HG02973 (cell line): Measurements from ENCODE around the gene LAMP1.
"Not testable (repeated sequence)": the region's sequence is repeated elsewhere in the genome, so short reads cannot be mapped to it uniquely, and the experiment has no call there.

Experiments
- ATAC-seq: cut with Tn5 transposase; IDR thresholded peaks from one replicate; pipeline ENCODE4 v1.9.1; 2021; ENCODE audit warnings: moderate library complexity; ENCODE audit not compliant: unreplicated experiment

Gene LAMP1

GRCh38 chr13:113296823-113297369 lies at the start of gene LAMP1:
Gene LAMP1, plus strand, starts transcription at chr13:113297239. Its CDS starts 196 bp downstream, at chr13:113297435.
- ATAC-seq, result peak; percentile 67

GRCh38 chr13:113252516-113253095 lies 44.4 kb upstream of the LAMP1 start:
- ATAC-seq, result no peak

GRCh38 chr13:113257908-113258307 lies 39.1 kb upstream of the LAMP1 start:
- ATAC-seq, result not testable (repeated sequence)

- no peak for ATAC-seq
These were observed 38.6 kb upstream of the LAMP1 start for GRCh38 chr13:113258321-113259054.

GRCh38 chr13:113260996-113261395 lies 36.0 kb upstream of the LAMP1 start:
- ATAC-seq, result no peak

GRCh38 chr13:113263016-113263415 lies 34.0 kb upstream of the LAMP1 start:
- not testable (repeated sequence) for ATAC-seq

- no peak for ATAC-seq
These were observed 29.2 kb upstream of the LAMP1 start for GRCh38 chr13:113267642-113268405.

- no peak for ATAC-seq
These were observed 25.0 kb upstream of the LAMP1 start for GRCh38 chr13:113272031-113272430.

GRCh38 chr13:113272701-113273181 lies 24.3 kb upstream of the LAMP1 start:
- ATAC-seq, result no peak

GRCh38 chr13:113273321-113273720 lies 23.7 kb upstream of the LAMP1 start:
- no peak for ATAC-seq

GRCh38 chr13:113273851-113274590 lies 23.0 kb upstream of the LAMP1 start:
- no peak for ATAC-seq

GRCh38 chr13:113274721-113275120 lies 22.3 kb upstream of the LAMP1 start:
- no peak for ATAC-seq

- ATAC-seq, result no peak
These were observed 21.7 kb upstream of the LAMP1 start for GRCh38 chr13:113275387-113275786.

GRCh38 chr13:113280126-113280525 lies 16.9 kb upstream of the LAMP1 start:
- ATAC-seq, result no peak

- no peak for ATAC-seq
These were observed 13.1 kb upstream of the LAMP1 start for GRCh38 chr13:113283904-113284303.

GRCh38 chr13:113288880-113289279 lies 8.2 kb upstream of the LAMP1 start:
- ATAC-seq, result no peak

GRCh38 chr13:113291129-113291528 lies 5.9 kb upstream of the LAMP1 start:
- ATAC-seq, result no peak

GRCh38 chr13:113292021-113292862 lies 4.8 kb upstream of the LAMP1 start:
- no peak for ATAC-seq

- no peak for ATAC-seq
These were observed 3.4 kb upstream of the LAMP1 start for GRCh38 chr13:113293686-113294085.

GRCh38 chr13:113295776-113296175 lies 1.3 kb upstream of the LAMP1 start:
- no peak for ATAC-seq
